Hematopoietic multipotent progenitor cell (in vitro differentiated cells): ENCODE results near the gene PAX7. TPM values are rescaled to one million over a fixed set of nuclear protein-coding genes. Genes with fewer than 3 reads are reported as not detected.

ENCODE experiments used
- DNase-seq, 3 donors: peaks; one replicate each; pipeline ENCODE4 v3.0.0-alpha.2; 2011 to 2015; ENCODE audit warnings: low read depth in 2 of 3, low spot score in 2 of 3
- total RNA-seq: library from RNA; depleted of rRNA; stranded (reverse); fragments of >200 nt; gene quantifications from one replicate; pipeline ENCODE4 v1.2.3, GENCODE V29; 2012

Gene PAX7
- total RNA-seq, 1 donor, result under 0.01 TPM

DNA sequence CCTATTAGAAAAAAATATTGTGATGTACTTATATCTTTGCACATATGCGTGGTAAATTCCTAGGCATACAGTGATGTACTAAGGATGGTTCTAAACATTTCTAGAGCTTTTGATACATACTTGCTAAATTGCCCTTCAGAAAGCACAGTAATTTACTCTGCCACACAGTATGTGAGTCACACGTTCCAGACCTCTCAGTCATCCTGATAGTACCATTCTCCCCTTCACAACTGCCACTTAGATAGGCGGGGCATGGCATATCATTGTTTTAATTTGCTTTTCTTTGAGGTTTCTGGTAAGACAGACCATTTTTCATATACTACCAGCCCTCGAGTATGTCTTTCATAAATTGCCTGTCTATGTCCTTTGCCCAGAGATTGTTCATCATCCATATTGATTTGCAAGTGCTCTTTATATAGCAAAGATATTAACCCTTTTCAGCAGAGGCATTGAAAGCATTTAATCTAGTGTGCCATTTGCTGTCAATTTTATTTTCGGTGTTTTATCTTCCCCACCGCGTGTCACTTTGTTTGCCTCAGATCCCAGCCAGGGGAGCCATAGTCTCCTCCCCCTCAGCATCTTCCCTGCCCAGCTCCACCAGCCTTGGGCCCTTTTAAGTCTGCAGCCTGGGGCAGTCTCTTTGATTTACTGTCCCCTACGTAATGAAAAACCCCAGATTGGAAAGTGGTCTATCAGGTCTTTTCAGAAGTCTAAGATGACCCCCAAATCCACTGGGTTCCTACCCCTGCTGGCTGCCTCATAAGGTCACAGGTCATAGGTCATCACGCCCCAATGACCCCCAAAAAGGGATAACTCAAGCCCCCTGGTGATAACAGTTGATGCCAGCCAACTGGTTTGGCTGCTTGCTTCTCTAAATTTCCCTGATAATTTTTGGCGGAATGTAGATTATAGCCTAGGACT, 11.8 kb upstream of the PAX7 start:
- no peak for DNase-seq

DNA sequence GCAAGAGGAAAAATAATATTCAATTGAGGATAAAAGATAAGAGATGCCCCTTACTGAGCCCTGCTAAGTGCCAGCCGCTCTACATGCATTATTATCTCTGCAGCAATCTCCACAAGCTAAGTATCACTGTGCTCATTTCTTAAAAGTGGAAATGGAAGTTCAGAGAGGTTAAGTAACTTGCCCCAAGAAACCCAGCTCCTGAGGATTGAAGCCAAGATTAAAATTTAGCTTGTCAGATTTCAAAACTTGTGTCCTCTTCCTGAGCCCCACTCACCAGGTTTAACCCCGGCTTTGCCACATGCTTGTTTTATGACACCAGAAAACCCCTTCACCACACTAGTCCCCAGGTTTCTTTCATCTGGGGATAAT, 11.2 kb upstream of the PAX7 start:
- DNase-seq, result no peak

DNA sequence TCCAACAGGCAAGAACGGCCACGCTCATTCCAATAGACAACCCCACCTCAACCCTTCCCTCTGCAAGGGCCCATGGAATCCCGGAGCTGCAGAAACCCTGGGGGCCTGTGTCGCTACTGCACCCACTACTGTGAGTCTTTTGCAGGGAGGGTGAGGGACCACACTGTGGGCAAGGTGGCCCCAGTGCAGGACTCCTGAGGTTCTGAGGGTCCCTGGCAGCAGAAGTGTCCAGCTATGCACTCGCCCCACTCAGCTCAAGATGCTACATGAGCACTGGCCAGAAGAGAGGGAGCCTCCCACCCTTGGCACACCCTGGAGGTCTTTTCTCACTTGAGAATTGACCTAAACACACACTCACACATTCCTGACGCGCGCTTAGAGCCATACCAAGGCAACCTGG, 2.1 kb upstream of the PAX7 start:
- DNase-seq, result no peak

DNA sequence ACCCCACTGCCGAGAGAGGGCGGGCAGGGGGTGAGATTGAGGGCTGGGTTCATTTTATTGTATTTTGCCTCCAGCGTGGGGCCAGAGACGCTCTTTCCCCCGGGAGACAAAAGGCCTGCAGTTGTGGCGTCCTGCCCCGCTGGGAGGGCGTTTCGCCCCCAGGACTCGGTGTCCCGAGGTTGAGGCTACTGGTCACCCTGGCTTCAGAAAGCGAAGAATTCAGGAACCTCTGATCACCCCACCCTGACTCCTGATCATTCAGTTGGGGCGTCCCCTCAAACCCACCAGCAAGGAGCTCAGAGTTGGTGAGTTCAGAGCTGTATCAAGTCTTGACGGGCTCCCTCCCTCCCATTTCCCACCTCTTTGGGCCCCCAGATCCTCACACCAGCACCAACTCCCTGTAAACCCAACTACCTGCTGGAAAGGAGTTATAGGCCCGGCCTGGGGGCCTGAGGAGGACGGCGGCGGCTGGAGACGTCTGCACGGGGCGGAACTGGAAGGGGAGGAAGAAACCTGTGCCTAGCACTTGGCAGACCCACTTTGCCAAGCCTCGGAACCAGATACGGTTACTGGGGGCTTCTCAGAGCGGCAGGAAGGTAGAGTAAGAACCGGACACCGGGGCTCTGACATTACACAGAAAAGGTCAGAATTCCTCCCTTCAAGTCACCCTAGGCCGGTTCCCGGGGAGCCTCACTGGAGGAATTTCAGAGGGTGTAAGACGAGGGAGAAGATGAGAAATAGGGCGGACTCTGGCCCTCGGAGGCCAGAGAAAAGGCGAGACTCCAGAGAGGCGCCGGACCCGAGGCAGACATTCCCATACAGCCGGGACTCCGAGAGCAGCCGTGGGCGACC, 761 bp upstream of the PAX7 start:
- DNase-seq, result no peak

DNA sequence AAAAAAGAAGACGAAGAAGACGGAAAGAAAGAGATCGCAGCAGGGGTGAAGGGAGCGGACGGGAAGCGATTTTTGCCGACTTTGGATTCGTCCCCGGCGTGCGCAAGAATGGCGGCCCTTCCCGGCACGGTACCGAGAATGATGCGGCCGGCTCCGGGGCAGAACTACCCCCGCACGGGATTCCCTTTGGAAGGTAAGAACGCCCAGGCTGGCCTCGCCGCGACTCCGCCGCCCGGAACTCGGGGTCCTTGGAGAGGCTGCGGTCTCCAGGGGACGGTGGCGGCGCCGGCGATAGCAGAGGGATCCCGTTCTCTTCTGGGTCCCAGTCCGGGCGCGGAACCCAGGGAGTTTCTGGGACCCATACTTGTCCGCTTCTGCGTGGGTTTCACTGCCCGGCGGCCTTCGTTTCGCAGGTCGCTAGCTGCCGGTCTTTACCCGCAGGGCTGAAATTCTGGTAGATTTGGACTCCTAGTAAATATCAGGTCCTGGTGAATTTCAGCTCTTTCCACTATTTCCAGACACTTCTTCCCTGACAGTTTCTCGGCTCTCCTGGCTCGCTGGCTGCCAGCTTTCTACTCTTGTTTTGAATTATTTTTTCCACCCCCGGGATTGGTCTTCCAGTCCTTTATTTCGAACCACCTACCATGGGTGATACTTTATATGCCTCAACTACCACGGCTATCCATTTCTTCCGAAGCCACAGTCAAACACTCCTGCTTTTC, 1.0 kb downstream of the PAX7 start:
- DNase-seq, result no peak

DNA sequence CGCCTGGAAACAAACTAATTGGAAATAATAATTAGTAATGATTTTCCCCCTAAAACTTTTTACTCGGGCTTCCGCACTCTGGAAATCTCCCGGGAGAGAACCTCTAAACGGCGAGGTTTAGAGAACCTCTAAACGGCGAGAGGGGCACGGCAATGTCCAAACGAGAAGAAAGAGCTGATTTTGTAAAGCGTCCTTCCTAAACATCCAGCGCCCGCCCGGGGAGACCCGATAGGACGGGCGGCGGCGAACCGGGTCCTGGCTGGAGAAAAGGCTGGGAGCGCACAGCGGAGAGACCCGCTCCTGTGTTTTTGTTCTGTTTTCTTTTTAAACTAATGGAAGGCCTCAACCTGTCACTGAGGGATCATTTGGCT, 1.6 kb downstream of the PAX7 start:
- DNase-seq, result no peak

DNA sequence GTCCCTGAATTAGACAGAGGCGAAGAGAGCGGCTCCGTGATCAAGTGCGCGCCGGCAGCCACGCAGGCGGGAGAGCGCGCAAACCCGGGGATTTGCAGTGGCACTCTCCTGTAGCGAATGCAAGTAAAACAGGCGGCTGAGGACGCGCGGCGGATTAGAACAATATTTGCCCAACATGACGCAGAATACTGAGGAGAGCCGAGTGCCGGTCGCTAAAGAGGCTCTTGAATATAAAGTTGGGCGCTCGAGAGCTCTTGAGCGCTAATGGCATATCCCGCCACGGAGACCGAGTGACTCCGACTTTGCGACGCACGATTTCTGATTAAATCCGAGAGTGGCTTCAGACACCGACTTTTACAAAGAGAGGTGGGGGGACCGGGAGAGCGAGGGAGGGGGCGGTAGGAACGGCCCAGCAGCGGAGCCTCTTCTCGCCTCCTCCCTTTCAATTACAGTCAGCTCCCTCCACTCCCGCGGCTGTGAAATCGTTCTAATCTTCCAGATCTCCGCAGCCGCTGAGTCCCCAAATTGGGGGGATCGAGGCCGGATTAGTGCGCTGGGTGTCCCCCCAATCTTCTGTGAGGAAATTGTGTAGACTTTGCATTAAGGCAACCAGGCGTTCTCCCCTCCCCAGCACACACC, 2.3 kb downstream of the PAX7 start:
- no peak for DNase-seq

DNA sequence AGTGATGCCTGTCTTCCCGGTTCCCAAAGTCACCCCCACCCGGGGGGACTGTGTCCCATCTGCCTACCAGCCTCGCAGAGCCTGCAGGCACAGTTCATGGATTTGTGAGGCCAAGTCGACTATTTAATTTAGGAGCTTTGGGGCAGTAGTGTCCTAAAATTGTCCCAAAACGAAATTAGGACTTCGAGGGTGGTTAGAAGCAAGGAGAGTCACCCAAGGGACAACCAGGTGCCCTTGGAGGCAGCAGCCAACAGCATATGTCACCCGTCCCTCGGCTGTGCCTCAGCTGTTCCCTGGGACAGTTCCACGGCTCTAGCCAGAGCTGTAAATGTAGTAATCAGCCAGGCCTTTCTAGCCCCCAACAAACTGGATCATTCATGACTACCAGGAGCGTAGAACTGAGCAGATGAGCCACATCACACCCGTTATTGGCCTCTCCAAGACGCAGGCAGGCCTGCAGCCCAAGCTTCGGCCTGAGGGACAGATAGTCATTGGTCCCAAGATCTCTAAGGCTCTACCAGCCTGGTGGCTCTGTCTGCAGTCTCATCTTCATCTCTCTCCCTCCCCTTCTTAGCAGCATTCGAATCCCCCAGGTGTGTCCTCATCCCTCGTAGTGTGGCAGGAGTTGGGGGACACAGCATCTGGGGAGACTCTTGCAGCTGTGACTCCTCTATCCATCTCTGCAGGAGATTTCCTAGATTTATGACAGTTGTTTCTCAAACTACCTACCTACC, 2.9 kb downstream of the PAX7 start:
- no peak for DNase-seq

DNA sequence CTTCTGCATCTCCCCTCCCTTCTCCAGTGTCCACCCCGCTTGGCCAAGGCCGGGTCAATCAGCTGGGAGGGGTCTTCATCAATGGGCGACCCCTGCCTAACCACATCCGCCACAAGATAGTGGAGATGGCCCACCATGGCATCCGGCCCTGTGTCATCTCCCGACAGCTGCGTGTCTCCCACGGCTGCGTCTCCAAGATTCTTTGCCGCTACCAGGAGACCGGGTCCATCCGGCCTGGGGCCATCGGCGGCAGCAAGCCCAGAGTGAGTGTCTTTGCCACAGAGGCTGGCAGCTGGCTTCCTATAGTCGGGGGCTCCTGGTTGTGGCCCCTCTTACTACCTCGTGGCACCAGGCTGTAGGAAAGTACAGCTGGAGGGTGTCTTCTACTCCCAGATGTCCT, 3.6 kb downstream of the PAX7 start:
- DNase-seq, result no peak

DNA sequence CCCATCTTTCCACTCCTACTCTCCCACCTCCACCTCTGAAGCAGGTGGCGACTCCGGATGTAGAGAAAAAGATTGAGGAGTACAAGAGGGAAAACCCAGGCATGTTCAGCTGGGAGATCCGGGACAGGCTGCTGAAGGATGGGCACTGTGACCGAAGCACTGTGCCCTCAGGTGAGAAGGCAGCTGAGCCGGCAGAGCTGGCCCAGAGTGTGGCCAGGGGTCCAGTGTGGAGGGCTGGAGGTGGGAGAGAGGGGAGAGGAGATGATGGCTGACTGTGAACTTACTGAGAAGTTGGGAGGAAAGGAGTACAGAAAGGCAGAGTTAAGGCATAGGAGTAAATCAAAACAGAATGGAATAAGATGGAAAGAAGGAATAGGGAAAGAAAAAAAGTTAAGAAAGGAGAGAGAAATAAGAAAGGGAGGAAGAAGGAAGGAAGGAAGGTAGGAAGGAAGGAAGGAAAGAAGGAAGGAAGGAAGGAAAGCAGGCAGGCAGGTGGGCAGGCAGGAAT, 4.5 kb downstream of the PAX7 start:
- DNase-seq, result no peak

DNA sequence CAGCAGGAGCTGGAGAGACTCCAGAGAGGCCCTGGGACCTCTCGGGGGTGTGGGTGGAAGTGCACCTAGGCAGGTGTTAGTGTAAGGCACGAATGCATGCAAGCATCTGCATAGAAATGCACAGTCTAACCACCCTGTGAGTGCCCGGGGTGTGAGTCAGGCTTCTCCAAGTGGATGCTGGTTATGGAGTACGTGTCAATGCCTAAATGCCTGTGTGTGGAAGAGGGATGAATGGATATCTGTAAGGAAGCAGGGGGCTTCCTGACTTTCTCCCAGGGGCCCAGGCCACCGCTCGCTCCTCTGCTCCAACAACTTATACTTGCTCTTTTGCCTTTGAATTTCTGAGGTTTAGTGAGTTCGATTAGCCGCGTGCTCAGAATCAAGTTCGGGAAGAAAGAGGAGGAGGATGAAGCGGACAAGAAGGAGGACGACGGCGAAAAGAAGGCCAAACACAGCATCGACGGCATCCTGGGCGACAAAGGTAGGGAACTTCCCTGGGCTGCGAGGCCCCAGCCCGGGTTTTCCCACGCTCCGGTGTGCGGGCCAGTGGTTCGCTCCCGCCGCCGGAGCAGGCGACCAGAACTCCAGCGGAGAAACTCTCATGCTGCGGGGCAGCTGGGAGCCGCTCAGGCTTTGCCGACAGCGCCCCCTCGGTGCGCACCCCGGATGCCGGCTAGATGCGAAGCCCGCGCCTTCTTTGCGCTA, 5.4 kb downstream of the PAX7 start:
- DNase-seq, result no peak

DNA sequence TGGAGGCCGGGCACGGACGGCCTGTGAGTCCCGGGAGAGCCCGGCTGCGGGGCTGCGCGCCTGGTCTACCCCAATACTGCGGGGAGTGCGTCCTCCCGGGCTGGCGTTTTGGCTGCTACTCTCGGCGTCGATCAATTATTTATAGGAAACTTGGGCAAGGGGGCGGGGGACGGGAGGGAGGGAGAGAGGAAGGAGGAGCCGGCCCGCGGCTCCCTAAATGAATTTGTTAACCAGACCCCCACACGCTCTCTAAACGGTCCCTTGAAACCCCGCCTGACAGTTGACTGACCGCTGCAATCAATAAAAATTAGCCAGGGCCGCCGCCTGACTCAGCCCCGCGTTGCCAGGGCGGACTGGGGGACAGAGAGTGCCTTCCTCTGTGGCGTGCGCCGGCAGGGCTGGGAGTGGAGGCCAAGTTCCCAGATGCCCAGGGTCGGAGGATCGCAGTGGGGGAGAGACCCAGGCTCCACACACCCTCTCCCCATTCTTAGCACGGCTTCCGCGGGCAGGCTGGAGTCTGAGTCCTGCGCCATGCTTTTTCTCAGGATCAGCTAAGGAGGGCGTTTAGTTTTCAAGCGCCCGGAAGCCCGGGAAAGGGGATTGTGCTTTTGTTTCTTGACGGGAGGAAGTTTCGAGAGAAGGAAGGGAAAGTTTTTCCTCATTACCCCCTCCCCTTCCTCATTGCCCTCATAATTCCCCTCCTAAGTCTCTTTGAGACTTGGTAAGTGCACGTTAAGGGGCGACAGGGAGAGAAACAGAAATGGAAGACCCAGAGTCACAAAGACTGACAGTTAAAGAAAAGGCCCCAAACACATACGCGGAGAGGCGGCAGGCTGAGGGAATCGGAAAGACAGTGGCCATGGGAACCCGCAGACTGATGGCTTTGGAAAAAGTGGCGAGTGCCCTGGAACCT, 6.2 kb downstream of the PAX7 start:
- no peak for DNase-seq

DNA sequence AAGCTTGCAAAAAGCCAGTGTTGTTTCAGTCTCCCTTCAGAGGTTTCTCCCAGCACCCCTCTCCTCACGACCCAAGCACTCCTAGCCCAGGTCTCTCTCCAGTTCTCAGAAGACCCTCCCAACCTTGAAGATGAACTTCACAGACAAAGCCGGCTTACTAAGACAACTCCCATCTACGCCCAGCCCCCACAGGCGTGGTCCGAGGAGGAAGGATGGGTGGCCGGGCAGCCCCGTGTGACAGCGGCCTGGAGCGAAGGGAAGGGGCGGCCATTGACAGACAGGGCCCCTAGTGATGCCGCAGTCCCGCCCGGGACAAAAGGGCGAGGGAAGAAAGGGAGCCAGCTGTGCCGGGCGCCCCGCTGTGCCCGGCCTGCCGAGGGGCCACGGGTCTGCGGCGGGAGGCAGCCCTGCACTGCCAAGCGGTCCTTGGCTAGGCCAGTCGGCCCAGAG, 6.9 kb downstream of the PAX7 start:
- no peak for DNase-seq

DNA sequence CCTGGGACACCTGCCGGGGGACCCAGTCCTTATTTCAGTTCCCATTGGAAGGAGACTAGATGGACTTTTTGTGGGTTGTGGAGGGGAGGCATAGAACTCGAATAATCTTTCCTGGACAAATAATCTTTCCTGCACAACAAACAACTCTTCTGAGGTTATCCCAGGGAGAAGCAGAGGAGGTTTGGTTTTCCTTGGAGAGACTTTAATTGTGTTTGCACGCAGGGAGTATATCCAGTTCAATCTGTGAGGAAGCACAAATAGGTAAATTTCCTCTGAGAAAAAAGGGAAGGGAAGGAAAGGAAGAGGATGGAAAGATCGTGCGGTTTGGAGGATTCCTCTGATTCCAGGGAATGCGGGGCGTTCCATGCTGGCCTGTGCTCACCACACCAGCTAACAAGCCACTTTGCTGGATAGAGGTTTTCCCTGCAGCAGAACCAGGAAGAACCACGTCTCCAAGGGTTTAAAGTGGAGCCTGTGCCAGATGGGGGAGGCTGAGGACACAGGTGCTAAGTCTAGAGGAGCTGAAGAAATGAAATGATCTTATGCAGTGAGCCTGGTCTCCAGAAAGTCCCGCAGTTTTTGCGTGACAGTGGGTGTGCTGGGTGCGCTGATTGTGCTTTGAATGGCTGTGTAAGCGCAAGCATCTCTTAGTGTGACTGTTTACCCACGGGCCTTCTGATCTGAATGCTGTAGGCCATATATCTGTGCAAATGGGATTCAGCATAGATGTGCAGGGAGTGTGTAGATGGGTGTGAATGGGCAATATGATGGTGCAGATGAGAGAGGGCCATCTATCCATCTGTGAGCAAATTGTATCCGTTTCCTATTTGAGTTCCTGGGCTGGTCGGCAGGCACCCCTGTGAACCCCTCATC, 7.6 kb downstream of the PAX7 start:
- no peak for DNase-seq

DNA sequence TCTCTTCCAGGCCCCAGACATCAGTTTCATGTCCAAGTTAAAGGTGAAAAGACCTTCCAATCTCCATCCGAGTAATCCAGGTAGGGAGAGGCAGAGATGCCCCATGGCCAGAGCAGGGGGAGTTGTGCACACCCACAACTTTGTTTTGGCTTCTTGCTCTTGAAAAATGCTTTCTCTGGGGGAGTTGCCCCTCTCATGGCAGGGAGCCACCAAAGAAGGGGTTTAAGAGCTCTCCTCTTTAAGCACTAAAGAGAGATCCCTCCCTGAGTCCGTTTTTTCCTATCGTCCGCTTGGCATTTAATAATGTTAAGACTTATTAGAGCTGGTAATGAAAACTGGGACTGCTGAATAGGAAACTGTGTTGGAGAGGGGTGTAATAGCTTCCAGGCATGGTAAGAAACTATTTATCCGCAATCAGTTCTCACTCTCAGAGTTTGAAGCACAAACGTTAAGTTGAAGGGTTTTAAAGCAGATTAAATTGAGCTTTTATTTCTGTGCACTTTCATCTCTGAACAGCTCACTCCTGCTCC, 8.3 kb downstream of the PAX7 start:
- DNase-seq, result no peak

DNA sequence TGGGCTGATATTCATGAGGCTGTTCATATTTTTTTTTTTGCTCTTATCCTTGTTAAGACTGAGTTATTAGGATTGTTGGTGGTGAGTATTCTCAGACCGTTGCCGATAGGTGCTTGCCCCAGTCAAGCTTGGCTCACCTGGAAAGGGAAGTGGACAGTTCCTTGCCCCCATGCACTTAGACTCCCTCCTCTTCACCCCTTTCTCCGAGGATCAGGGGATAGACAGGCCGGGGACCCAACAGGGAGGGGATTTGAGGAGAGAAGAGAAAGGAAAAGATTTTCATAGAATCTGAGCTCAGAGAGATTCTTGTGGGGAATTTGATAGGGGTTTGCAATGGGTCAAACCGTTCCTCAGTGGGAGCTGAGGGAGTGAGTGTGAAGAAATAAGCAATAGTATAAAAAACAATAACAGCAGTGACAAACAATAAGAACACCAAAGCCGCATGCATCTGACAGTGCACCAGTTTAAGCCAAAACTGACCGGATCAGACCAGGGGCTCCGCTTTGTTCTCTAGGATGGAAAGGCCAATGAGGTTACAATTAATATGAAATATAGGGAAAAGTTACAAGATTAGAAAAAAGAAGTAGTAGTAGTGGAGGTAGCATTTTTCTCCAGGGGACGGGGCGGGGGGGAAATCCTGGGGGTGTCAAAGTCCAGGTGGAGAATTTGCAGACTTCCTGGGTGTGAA, 8.9 kb downstream of the PAX7 start:
- no peak for DNase-seq
